Measurements from ENCODE around the gene HAND2.

The HAND2 gene

DNA sequence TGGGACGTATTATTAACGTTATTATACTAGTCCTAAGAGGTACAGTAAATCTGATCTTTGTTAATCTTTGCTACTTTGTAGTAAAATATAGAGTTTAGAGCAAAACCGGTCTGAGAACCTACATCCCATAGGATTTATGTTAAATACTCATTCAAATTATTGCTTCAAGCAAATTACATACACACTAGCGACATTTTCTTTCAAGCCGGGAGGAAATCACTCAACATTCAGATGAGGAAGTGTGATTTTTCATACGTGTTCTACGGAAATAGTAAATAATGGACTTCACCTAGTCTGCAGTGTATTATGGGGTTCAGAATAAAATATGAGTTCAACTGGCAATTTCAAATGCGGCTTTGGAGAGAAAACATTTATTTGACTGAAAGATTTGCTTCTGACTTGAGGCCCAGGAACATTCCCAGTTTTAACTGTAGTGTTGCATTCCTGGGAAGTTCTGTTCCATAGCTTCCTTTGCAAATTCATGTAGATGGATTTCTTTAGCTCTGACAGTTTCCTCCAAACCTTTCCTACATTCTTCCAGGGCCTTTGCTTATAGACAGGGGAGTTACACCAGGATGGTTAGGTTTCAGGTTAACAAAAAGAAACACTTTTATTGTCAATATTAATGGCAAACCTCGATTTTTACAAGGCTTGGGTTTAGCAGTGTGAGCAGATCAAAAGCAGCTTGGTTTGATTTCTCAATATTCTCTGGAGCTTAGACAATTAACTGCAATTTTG, 5.3 kb upstream of the HAND2 start:
- no peak for DNase-seq

GRCh38 chr4:173534434-173534833, 4.4 kb upstream of the HAND2 start:
- no peak for DNase-seq

DNA sequence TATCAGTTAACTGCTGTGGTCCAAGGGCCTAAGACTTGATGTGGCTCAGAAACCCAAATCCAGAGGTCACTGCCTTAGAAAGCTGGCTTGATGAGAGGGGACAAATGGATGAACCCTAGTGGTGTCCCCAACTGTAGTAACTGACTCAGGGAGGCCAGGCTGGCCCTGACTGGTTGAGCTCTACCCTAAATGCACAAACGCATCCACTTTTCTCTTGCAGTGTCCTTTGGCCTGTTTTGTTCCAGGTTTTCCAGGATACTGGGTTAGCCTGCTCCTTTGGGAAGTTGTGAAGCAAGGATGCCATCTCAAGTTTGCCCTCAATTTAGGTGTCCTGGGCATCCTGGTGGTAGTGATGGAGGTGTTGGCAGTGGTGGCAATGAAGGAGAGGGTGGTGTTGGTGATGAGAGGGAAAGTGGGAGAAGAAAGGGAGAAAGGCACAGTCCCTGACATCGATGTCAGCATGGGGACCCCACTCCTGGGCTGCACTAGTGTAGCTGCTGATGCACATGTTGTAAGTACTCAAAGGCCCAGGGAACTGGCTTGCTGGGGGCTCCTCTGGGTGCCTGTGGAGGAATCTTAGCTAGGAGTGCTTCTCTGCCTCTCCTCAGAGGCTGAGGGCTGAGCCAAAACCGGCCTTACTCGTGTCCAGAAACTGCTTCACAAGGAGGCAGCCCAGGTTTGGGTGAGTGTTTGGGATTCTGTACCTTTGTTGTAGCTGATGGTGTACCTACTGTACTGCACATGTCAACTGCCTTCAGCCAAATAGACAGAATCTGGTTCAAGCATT, 2.9 kb upstream of the HAND2 start:
- no peak for DNase-seq

DNA sequence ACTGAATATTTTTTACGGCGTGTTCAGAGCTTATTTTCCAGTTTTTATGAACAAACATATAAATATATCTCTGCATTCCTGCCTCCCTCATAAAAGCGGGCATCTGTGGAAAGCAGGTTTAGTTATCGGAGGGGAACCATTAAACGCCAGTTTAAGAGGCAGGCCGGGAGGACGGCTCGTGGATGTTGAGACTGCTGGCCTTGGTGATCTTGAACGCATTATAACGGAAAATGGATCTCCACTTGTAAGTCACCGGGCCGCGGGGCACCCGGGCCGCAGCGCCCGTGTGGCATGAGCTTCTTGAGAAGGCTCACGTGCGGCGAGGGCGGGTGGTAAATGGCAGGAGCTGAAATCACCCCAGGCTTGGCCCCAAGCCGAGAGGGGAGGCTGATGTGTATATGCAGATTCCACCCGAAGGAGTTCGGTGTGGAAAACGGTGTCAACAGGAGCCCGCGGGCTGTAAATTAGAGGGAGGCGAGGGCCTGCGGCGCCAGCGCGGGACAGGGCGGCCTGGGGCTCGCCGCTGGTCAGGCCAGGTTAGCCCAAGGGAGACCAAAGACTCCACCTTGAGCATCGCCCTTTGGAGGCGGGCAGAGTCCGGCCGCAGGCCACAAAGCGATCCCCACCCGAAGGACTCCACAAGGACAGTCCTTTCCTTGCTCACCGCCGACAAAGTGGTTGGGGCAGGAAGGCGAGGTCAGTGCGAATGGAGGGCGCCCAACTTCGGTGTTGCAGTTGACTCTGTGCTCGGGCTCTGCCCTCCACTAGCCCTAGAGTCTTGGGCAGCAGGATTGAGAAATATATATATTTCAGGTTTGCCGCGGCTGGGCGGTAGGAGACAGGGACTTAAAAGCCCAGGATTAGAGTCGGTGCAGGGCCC, 1.3 kb upstream of the HAND2 start:
- DNase-seq, result no peak

- no peak for DNase-seq
These were observed 477 bp upstream of the HAND2 start for GRCh38 chr4:173530326-173531085.

GRCh38 chr4:173528378-173529321, 1.4 kb downstream of the HAND2 start:
- no peak for DNase-seq

- DNase-seq, result no peak
These were observed 2.7 kb downstream of the HAND2 start for GRCh38 chr4:173527103-173527891.

- DNase-seq, result no peak
These were observed 3.3 kb downstream of the HAND2 start for GRCh38 chr4:173526724-173527102.

GRCh38 chr4:173526027-173526482, 4.0 kb downstream of the HAND2 start:
- no peak for DNase-seq

- DNase-seq, result no peak
These were observed 4.7 kb downstream of the HAND2 start for GRCh38 chr4:173525118-173526011.

- DNase-seq, result no peak
These were observed 5.6 kb downstream of the HAND2 start for GRCh38 chr4:173524218-173525117.

DNA sequence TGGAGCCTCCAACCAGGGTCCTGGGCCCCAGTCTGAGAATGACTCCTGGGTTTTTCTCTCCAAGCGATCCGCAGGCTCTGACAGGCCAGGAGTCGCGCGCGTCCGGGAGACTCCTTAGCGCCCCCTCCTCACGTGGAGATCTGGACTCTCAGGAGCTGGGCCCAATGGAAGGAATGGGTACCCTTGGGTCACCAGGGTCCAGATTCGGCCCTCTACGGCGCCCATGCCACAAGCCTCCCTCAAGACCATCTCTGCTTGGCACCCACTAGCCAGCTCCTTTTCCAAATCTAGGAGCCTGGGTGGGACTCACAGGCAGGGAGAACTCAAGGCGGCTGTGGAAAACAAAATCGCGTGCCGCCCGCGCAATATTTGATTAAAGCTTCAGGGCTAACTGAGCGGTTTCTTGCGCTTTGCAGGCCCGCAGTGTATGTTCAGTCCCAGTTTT, 7.1 kb downstream of the HAND2 start:
- no peak for DNase-seq

- no peak for DNase-seq
These were observed 7.7 kb downstream of the HAND2 start for GRCh38 chr4:173522160-173522950.

- no peak for DNase-seq
These were observed 8.4 kb downstream of the HAND2 start for GRCh38 chr4:173521467-173522159.

- DNase-seq, result no peak
These were observed 9.0 kb downstream of the HAND2 start for GRCh38 chr4:173520921-173521466.

All from CD4-positive, alpha-beta T cell treated with Interleukin-1 beta for 1 hour (primary cell).